K562 (cell line): ENCODE measurements around the gene PTGES3L. TPM values are rescaled to one million over a fixed set of nuclear protein-coding genes. Genes with fewer than 3 reads are reported as not detected.
A peak's percentile ranks its signal among the peaks of the same experiment; 100 is the strongest.

ENCODE experiments used
- EZH2 ChIP-seq: IDR thresholded peaks from 2 replicates; pipeline ENCODE4 v1.6.1; 2012; ENCODE audit warnings: low read depth, mild to moderate bottlenecking, inconsistent platforms, low read length, borderline replicate concordance
- GTF2F1 ChIP-seq: IDR thresholded peaks from 2 replicates; pipeline ENCODE4 v1.6.1; 2011; ENCODE audit warnings: low read depth, low read length, improper control_type of control experiment
- HMGN3 ChIP-seq: IDR thresholded peaks from 2 replicates; pipeline ENCODE4 v1.6.1; 2011; ENCODE audit warnings: borderline replicate concordance, low read depth, mild to moderate bottlenecking, mixed read lengths, low read length; ENCODE audit not compliant: insufficient read length; ENCODE audit errors: extremely low read depth
- MEF2A ChIP-seq: IDR thresholded peaks from 2 replicates; pipeline ENCODE4 v1.6.1; 2011; ENCODE audit warnings: low read depth, mild to moderate bottlenecking, low read length, moderate library complexity; ENCODE audit not compliant: control insufficient read depth
- NEUROD1 ChIP-seq: fragments of 150-350 bp; IDR thresholded peaks from 2 replicates; pipeline ENCODE4 v1.6.1; 2014; ENCODE audit warnings: borderline replicate concordance, low read length, low read depth; ENCODE audit not compliant: partially characterized antibody
- PKNOX1 ChIP-seq: fragments of 450-650 bp; IDR thresholded peaks from 2 replicates; pipeline ENCODE4 v1.6.1; 2016
- POLR2H ChIP-seq: IDR thresholded peaks from 2 replicates; pipeline ENCODE4 v1.6.1; 2016; ENCODE audit warnings: missing genetic modification characterization, low read depth, mild to moderate bottlenecking, control low read depth, missing compliant biosample characterization, moderate library complexity
- SRSF3 ChIP-seq: fragments of 200-400 bp; formaldehyde crosslinking; IDR thresholded peaks from 2 replicates; pipeline ENCODE4 v1.6.1; 2016; ENCODE audit warnings: mild to moderate bottlenecking, low read length, moderate library complexity; ENCODE audit not compliant: insufficient read depth
- ZBTB9 ChIP-seq: fragments of 450-650 bp; formaldehyde crosslinking; IDR thresholded peaks from 2 replicates; pipeline ENCODE4 v1.4.0; 2020; ENCODE audit warnings: mild to moderate bottlenecking, moderate library complexity
- ZNF212 ChIP-seq: fragments of 450-650 bp; formaldehyde crosslinking; IDR thresholded peaks from 2 replicates; pipeline ENCODE4 v1.4.0; 2020; ENCODE audit warnings: mild to moderate bottlenecking
- ZNF280A ChIP-seq: fragments of 450-650 bp; IDR thresholded peaks from 2 replicates; pipeline ENCODE4 v1.6.1; 2018; ENCODE audit warnings: mild to moderate bottlenecking, low read depth; ENCODE audit not compliant: partially characterized antibody
- ZNF3 ChIP-seq: fragments of 250-450 bp; sonication (Bioruptor Pico); IDR thresholded peaks from 2 replicates; pipeline ENCODE4 v1.5.0; 2021; ENCODE audit warnings: mild to moderate bottlenecking, moderate library complexity
- ZNF609 ChIP-seq: sonication (generic); formaldehyde crosslinking; IDR thresholded peaks from 2 replicates; pipeline ENCODE4 v1.8.1; 2023; ENCODE audit warnings: missing genetic modification reagents, mild to moderate bottlenecking, borderline replicate concordance
- polyA plus RNA-seq, 8 experiments: library from polyadenylated mRNA; depleted of rRNA in 4 of 8; stranded (reverse) in 5 of 8; unstranded in 3 of 8; fragments of >200 nt; fragmentation: Nextera tagmentation in 2 of 8; fragmentation: Illumina TruSeq in 1 of 8; extraction: Ambion mirVana in 2 of 8; extraction: Trizol in 1 of 8; gene quantifications; 2 replicates each; pipeline versions ENCODE4 v1.2.1 to v1.2.3, GENCODE V29; 2011 to 2014; ENCODE audit warnings: inconsistent platforms in 1 of 8, missing spikeins in 1 of 8
- total RNA-seq, 7 experiments: library from RNA; depleted of rRNA in 6 of 7; stranded (reverse); fragments of >200 nt in 6 of 7; fragmentation: Illumina TruSeq in 2 of 7; extraction: Trizol in 2 of 7; gene quantifications; 2 replicates each; pipeline versions ENCODE4 v1.2.1 to v1.2.3, GENCODE V29; 2011 to 2021; ENCODE audit warnings: low replicate concordance in 1 of 7
- TF ChIP-seq, protein P1 (sequence below): fragments of 450-650 bp; formaldehyde crosslinking; IDR thresholded peaks from 2 replicates; pipeline ENCODE4 v1.4.0; 2020; ENCODE audit warnings: mild to moderate bottlenecking, moderate library complexity

Gene PTGES3L
- total and polyA plus RNA-seq, 9 of the 15 experiments (the other 6 are each of a cell fraction or from before 2014, with no cell fraction given) = 6.0 to 16.0 (median 9.6) TPM

DNA sequence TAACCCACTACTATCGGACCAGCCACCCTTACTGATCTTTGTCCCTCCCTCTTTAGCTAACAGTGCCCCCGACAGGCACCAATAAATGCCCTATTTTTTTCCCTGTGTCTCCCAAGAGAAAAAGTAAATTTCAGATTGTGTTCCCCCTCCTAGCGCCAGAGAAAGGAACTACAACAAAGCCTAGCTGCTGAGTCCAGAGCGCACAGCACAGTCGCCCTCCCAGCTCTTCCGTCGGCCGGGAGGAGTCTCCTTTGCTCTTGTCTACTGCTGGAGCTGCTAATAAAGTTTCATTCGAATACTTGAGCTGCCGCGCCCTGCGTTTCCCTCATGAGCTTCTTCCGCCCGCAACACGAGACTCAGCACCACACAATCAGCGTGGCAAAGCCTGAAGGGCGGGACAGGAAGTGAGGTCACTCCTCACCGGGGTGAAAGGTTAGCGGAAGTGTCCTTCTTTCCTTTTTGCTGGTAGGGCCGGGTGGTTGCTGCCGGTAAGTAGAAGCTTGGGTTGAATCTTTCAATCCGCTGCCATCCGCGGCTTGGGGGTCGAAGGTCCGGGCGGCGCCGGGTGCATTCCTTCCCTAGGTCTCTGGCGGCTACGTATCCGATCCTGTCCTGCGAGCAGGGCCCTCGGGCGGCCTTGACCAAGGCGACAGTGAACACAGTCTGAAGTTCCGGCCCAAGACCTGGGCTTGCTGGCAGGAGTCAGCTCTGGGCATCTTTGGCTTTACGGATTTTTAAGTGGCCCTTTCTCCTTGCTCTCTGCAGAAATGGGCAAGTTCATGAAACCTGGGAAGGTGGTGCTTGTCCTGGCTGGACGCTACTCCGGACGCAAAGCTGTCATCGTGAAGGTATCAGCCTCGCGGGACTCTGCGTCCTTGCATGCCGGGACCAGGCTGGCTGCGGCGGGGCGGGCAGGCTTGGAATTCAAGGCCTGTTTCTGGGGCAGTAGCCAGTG, 18.4 kb upstream of the PTGES3L start, which contains the start of gene RPL27 (continued):
- 0 out of 2 replicates have a peak, but pooled peaks have one; percentile 35 for TF ChIP-seq ZNF609 (CRISPR knock-in tag)
- TF ChIP-seq MEF2A = 0 out of 2 replicates have a peak, but pooled peaks have one; percentile 29
- no peak for TF ChIP-seq SRSF3
- TF ChIP-seq ZNF212 (CRISPR knock-in tag) = no peak
- 0 out of 2 replicates have a peak, but pooled peaks have one; percentile 59 for TF ChIP-seq ZBTB9 (CRISPR knock-in tag)
- peak; percentile 63 for TF ChIP-seq PKNOX1
- TF ChIP-seq GTF2F1 = peak; percentile 82
- no peak for TF ChIP-seq ZNF3 (CRISPR knock-in tag)
- no peak for TF ChIP-seq ZNF280A
- TF ChIP-seq, protein P1, sequence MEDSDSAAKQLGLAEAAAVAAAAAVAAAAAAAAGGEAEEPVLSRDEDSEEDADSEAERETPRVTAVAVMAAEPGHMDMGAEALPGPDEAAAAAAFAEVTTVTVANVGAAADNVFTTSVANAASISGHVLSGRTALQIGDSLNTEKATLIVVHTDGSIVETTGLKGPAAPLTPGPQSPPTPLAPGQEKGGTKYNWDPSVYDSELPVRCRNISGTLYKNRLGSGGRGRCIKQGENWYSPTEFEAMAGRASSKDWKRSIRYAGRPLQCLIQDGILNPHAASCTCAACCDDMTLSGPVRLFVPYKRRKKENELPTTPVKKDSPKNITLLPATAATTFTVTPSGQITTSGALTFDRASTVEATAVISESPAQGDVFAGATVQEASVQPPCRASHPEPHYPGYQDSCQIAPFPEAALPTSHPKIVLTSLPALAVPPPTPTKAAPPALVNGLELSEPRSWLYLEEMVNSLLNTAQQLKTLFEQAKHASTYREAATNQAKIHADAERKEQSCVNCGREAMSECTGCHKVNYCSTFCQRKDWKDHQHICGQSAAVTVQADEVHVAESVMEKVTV (CRISPR knock-in tag) = peak; percentile 55; the same call in 1 of the 2 replicates
- TF ChIP-seq NEUROD1 = peak; percentile 86
- TF ChIP-seq EZH2 = no peak
- peak; percentile 94 for TF ChIP-seq POLR2H (tag)
- TF ChIP-seq HMGN3 = peak; percentile 55
